ENCODE measurements around the gene PITRM1. TPM values are rescaled to one million over a fixed set of nuclear protein-coding genes. Genes with fewer than 3 reads are reported as not detected.

PITRM1 gene
- total RNA-seq, 1 donor from 2014 or later = 46.6 TPM

GRCh38 chr10:3126249-3126648 is 46.3 kb downstream of the PITRM1 start:
- no peaks in the 10 kb centered on the region for H3K27me3 Mint-ChIP-seq (ENCODE audit: low read depth)
- peaks cover 3% of the 10 kb centered on the region for H3K36me3 Mint-ChIP-seq (ENCODE audit: low read depth)
- H3K4me1 Mint-ChIP-seq = no peaks in the 10 kb centered on the region
- H3K4me3 Mint-ChIP-seq = no peak overlapping the region
- DNase-seq (ENCODE audit: low read depth, low spot score) = no peak
- H3K9me3 Mint-ChIP-seq = no peaks in the 10 kb centered on the region
- no peak for TF ChIP-seq CTCF (conservative IDR thresholded peaks at IDR 0.05)
- no peak overlapping the region for H3K27ac Mint-ChIP-seq (ENCODE audit: unreplicated experiment)

GRCh38 chr10:3125527-3126170 is 46.9 kb downstream of the PITRM1 start:
- Mint-ChIP-seq H3K27ac (ENCODE audit: unreplicated experiment) (no peak overlapping the region), H3K4me3 (no peak overlapping the region), H3K4me1 (no peaks in the 10 kb centered on the region), H3K27me3 (ENCODE audit: low read depth) (no peaks in the 10 kb centered on the region), H3K9me3 (no peaks in the 10 kb centered on the region), H3K36me3 (ENCODE audit: low read depth) (peaks cover 3% of the 10 kb centered on the region)
- no peak for TF ChIP-seq CTCF (conservative IDR thresholded peaks at IDR 0.05)
- DNase-seq (ENCODE audit: low read depth, low spot score) = no peak

- no peak for TF ChIP-seq CTCF (conservative IDR thresholded peaks at IDR 0.05)
- Mint-ChIP-seq H3K36me3 (ENCODE audit: low read depth) (no peaks in the 10 kb centered on the region), H3K9me3 (no peaks in the 10 kb centered on the region), H3K27ac (ENCODE audit: unreplicated experiment) (no peak overlapping the region), H3K27me3 (ENCODE audit: low read depth) (no peaks in the 10 kb centered on the region), H3K4me3 (no peak overlapping the region), H3K4me1 (no peaks in the 10 kb centered on the region)
- no peak for DNase-seq (ENCODE audit: low read depth, low spot score)
These were observed 48.0 kb downstream of the PITRM1 start for GRCh38 chr10:3124412-3125175.

GRCh38 chr10:3123571-3124411 is 48.8 kb downstream of the PITRM1 start:
- no peak overlapping the region for H3K4me3 Mint-ChIP-seq

More at GRCh38 chr10:3123571-3124411, 48.8 kb downstream of the PITRM1 start:
- H3K27me3 Mint-ChIP-seq (ENCODE audit: low read depth) = no peaks in the 10 kb centered on the region
- no peak for DNase-seq (ENCODE audit: low read depth, low spot score)
- H3K4me1 Mint-ChIP-seq = no peaks in the 10 kb centered on the region
- no peaks in the 10 kb centered on the region for H3K9me3 Mint-ChIP-seq
- no peak overlapping the region for H3K27ac Mint-ChIP-seq (ENCODE audit: unreplicated experiment)
- no peak for TF ChIP-seq CTCF (conservative IDR thresholded peaks at IDR 0.05)
- H3K36me3 Mint-ChIP-seq (ENCODE audit: low read depth) = peaks cover under 1% of the 10 kb centered on the region
